ENCODE results near the gene PPP3CA. TPM values are rescaled to one million over a fixed set of nuclear protein-coding genes. Genes with fewer than 3 reads are reported as not detected.

Gene PPP3CA
- total RNA-seq, 1 donor from 2014 or later, result 78.8 TPM

- Mint-ChIP-seq H3K4me3 (no peak overlapping the region), H3K9me3 (peaks cover 2% of the 10 kb centered on the region), H3K27ac (no peak overlapping the region), H3K36me3 (ENCODE audit: low read depth) (peaks cover 6% of the 10 kb centered on the region), H3K4me1 (peaks cover 54% of the 10 kb centered on the region), H3K27me3 (no peaks in the 10 kb centered on the region)
- intact Hi-C loops (cut with micrococcal nuclease), result no loop called here
- ATAC-seq (ENCODE audit: low read depth) (no peak), DNase-seq (no peak)
- ChIA-PET POLR2A (no interaction called here), CTCF (no interaction called here)
- no peak for TF ChIP-seq CTCF (IDR thresholded peaks at IDR 0.05)
These were observed 202.3 kb downstream of the PPP3CA start for GRCh38 chr4:101145021-101145420.

- Mint-ChIP-seq H3K27ac (no peak overlapping the region), H3K36me3 (ENCODE audit: low read depth) (peaks cover 3% of the 10 kb centered on the region), H3K4me3 (no peak overlapping the region), H3K4me1 (peaks cover 61% of the 10 kb centered on the region), H3K9me3 (peaks cover 2% of the 10 kb centered on the region), H3K27me3 (no peaks in the 10 kb centered on the region)
- intact Hi-C loops (cut with micrococcal nuclease), result loop anchor here (5.0 kb wide), 1 partner anchor 40 kb away; no protein-coding TSS in a partner anchor
- DNase-seq (no peak), ATAC-seq (ENCODE audit: low read depth) (no peak)
- ChIA-PET POLR2A (interaction anchor here (0.6 kb wide), 1 partner anchor 204 kb away, joined by 3 read pairs; no protein-coding TSS in a partner anchor), CTCF (interaction anchor here (1.6 kb wide), 1 partner anchor 13 kb away, joined by 3 read pairs; no protein-coding TSS in a partner anchor)
- TF ChIP-seq CTCF (IDR thresholded peaks at IDR 0.05), result no peak
These were observed 205.1 kb downstream of the PPP3CA start for GRCh38 chr4:101142259-101142658.

GRCh38 chr4:101141855-101142254, 205.5 kb downstream of the PPP3CA start:
- H3K27ac Mint-ChIP-seq, result peak overlapping the region; percentile 62
- no peak for TF ChIP-seq CTCF (IDR thresholded peaks at IDR 0.05)
- no peaks in the 10 kb centered on the region for H3K27me3 Mint-ChIP-seq
- peaks cover 3% of the 10 kb centered on the region for H3K36me3 Mint-ChIP-seq (ENCODE audit: low read depth)
- ATAC-seq (ENCODE audit: low read depth) (no peak), DNase-seq (no peak)
- ChIA-PET CTCF (interaction anchor here (1.6 kb wide), 1 partner anchor 13 kb away, joined by 3 read pairs; no protein-coding TSS in a partner anchor), POLR2A (no interaction called here)
- H3K9me3 Mint-ChIP-seq, result peaks cover 2% of the 10 kb centered on the region
- H3K4me3 Mint-ChIP-seq, result peak overlapping the region; percentile 32
- peaks cover 65% of the 10 kb centered on the region for H3K4me1 Mint-ChIP-seq
- intact Hi-C loops (cut with micrococcal nuclease), result loop anchor here (5.0 kb wide), 1 partner anchor 40 kb away; no protein-coding TSS in a partner anchor

GRCh38 chr4:101141230-101141629, 206.1 kb downstream of the PPP3CA start:
- CTCF ChIA-PET, result interaction anchor here (1.6 kb wide), 1 partner anchor 12 kb away, joined by 3 read pairs; no protein-coding TSS in a partner anchor
- peak overlapping the region; percentile 62 for H3K27ac Mint-ChIP-seq
- intact Hi-C loops (cut with micrococcal nuclease), result loop anchor here (5.0 kb wide), 1 partner anchor 39 kb away; no protein-coding TSS in a partner anchor
- DNase-seq, result no peak
- H3K4me1 Mint-ChIP-seq, result peaks cover 71% of the 10 kb centered on the region
- H3K27me3 Mint-ChIP-seq, result no peaks in the 10 kb centered on the region
- ATAC-seq (ENCODE audit: low read depth), result peak; percentile 40
- TF ChIP-seq CTCF (IDR thresholded peaks at IDR 0.05), result no peak
- peaks cover 3% of the 10 kb centered on the region for H3K36me3 Mint-ChIP-seq (ENCODE audit: low read depth)
- peak overlapping the region; percentile 32 for H3K4me3 Mint-ChIP-seq
- POLR2A ChIA-PET, result no interaction called here
- peaks cover 2% of the 10 kb centered on the region for H3K9me3 Mint-ChIP-seq

- no peak for ATAC-seq (ENCODE audit: low read depth)
- Mint-ChIP-seq H3K27ac (no peak overlapping the region), H3K36me3 (ENCODE audit: low read depth) (peaks cover 2% of the 10 kb centered on the region), H3K9me3 (peaks cover 1% of the 10 kb centered on the region), H3K4me3 (no peak overlapping the region), H3K27me3 (no peaks in the 10 kb centered on the region), H3K4me1 (peaks cover 80% of the 10 kb centered on the region)
- intact Hi-C loops (cut with micrococcal nuclease), result loop anchor here (5.0 kb wide), 1 partner anchor 38 kb away; no protein-coding TSS in a partner anchor
- no peak for DNase-seq
- no peak for TF ChIP-seq CTCF (IDR thresholded peaks at IDR 0.05)
- POLR2A ChIA-PET, result no interaction called here
- CTCF ChIA-PET, result no interaction called here
These were observed 207.1 kb downstream of the PPP3CA start for GRCh38 chr4:101140228-101140627.
